Measurements from ENCODE around the gene SGF29. TPM values are rescaled to one million over a fixed set of nuclear protein-coding genes. Genes with fewer than 3 reads are reported as not detected.
"Not testable (repeated sequence)": the region's sequence is repeated elsewhere in the genome, so short reads cannot be mapped to it uniquely, and the experiment has no call there.

SGF29 gene
- polyA plus RNA-seq, 3 donors: 14.0 to 24.3 (median 18.8) TPM

DNA sequence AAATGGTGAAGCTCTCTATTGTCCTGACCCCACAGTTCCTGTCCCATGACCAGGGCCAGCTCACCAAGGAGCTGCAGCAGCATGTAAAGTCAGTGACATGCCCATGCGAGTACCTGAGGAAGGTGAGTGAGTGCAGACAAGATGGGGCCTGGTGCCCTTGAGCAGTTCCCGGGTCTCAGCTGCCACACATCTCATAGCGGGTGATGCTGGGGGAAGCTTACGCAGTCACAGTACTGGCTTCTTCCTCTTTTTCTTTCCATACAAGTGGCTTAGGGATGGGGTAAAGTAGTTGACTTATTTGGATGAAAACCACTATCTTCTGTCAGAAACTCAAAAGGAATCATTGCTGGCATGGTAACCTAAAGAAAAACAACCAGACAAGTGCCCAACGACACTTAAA lies 84.6 kb downstream of the SGF29 start:
- H3K9me3 ChIP-seq (replicated peaks in 1 of 2; ENCODE audit: control insufficient read depth in 1 of 2, insufficient read depth in 1 of 2, low read length in 2 of 2); H3K4me1 Mint-ChIP-seq; H3K4me3 ChIP-seq (replicated peaks in 1 of 3; ENCODE audit: low read depth in 2 of 3, low read length in 3 of 3); H3K27me3 Mint-ChIP-seq (ENCODE audit: low read depth in 3 of 3); H3K4me1 ChIP-seq (ENCODE audit: control insufficient read depth in 1 of 2, insufficient read depth in 2 of 2, low read length in 2 of 2); H3K27ac ChIP-seq (ENCODE audit: low read depth in 1 of 2, low read length in 2 of 2); H3K9ac ChIP-seq (ENCODE audit: insufficient read depth, low read length, poor library complexity, severe bottlenecking); H3K4me2 ChIP-seq (replicated peaks; ENCODE audit: extremely low read depth, low read length, poor library complexity, severe bottlenecking); H3K4me3 Mint-ChIP-seq; H4K20me1 ChIP-seq (ENCODE audit: insufficient read depth, low read length); H3K9me3 Mint-ChIP-seq; H2AFZ ChIP-seq (ENCODE audit: insufficient read depth, low read depth, low read length, poor library complexity, severe bottlenecking); H3K27me3 ChIP-seq (ENCODE audit: control insufficient read depth in 2 of 2, insufficient read depth in 2 of 2, low read length in 2 of 2); H3K36me3 ChIP-seq (replicated peaks in 1 of 2; ENCODE audit: control insufficient read depth in 1 of 2, insufficient read depth in 2 of 2, low read length in 2 of 2); H3K27ac Mint-ChIP-seq; intact Hi-C loops (cut with micrococcal nuclease); DNase-seq; H3K36me3 Mint-ChIP-seq; H3K79me2 ChIP-seq (ENCODE audit: insufficient read depth, low read length): not testable (repeated sequence)
- WGBS (ENCODE audit: insufficient coverage): no CpG with 5 or more reads among the region's 5 CpGs

DNA sequence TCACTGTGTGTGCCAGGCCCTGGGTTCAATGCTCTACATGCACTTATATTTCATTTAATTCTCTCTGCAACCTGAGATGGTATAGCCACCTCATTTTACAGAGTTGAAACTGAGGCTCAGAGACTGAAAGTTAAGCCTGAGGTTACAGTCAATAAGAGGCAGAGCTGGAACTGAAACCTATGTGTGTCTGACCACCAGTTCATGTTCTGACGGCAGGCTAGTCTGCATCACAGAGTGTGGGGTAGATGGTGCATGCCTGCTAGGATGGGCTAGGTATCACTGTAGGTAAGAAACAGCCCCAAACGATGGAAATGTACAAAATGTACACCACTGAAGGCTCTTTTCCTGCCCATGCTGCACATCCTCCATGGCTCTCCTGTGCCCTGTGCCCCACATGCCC lies 86.2 kb downstream of the SGF29 start:
- DNase-seq; H3K27me3 Mint-ChIP-seq (ENCODE audit: low read depth in 3 of 3); H3K36me3 Mint-ChIP-seq; H3K9me3 Mint-ChIP-seq; intact Hi-C loops (cut with micrococcal nuclease); H3K79me2 ChIP-seq (ENCODE audit: insufficient read depth, low read length); H3K27ac ChIP-seq (ENCODE audit: low read depth in 1 of 2, low read length in 2 of 2); H2AFZ ChIP-seq (ENCODE audit: insufficient read depth, low read depth, low read length, poor library complexity, severe bottlenecking); H3K9me3 ChIP-seq (replicated peaks in 1 of 2; ENCODE audit: control insufficient read depth in 1 of 2, insufficient read depth in 1 of 2, low read length in 2 of 2); H3K4me1 Mint-ChIP-seq; H3K36me3 ChIP-seq (replicated peaks in 1 of 2; ENCODE audit: control insufficient read depth in 1 of 2, insufficient read depth in 2 of 2, low read length in 2 of 2); H3K27ac Mint-ChIP-seq; H3K9ac ChIP-seq (ENCODE audit: insufficient read depth, low read length, poor library complexity, severe bottlenecking); H3K4me3 ChIP-seq (replicated peaks in 1 of 3; ENCODE audit: low read depth in 2 of 3, low read length in 3 of 3); H3K27me3 ChIP-seq (ENCODE audit: control insufficient read depth in 2 of 2, insufficient read depth in 2 of 2, low read length in 2 of 2); H4K20me1 ChIP-seq (ENCODE audit: insufficient read depth, low read length); H3K4me1 ChIP-seq (ENCODE audit: control insufficient read depth in 1 of 2, insufficient read depth in 2 of 2, low read length in 2 of 2); H3K4me2 ChIP-seq (replicated peaks; ENCODE audit: extremely low read depth, low read length, poor library complexity, severe bottlenecking); H3K4me3 Mint-ChIP-seq: not testable (repeated sequence)
- WGBS (ENCODE audit: insufficient coverage): no CpG with 5 or more reads among the region's 2 CpGs

Other genes starting within 250 kb of the SGF29 start
- gene NPIPB6, start 190.4 kb upstream of the SGF29 start, polyA plus RNA-seq: under 1 TPM; 0.16 to 0.89 (median 0.17) TPM
- gene EIF3CL, start 150.1 kb upstream of the SGF29 start, polyA plus RNA-seq: 10 to 100 TPM; 15.2 to 48.8 (median 33.9) TPM
- under 1 TPM in 1 of 3 donors, not detected in 2; 0.95 TPM for gene NPIPB7, start 81.6 kb upstream of the SGF29 start, polyA plus RNA-seq
- gene CLN3, start 61.8 kb upstream of the SGF29 start, polyA plus RNA-seq: 100 to 1,000 TPM in 1 of 3 donors, 10 to 100 TPM in 2; 37.0 to 113 (median 50.2) TPM
- 10 to 100 TPM in 1 of 3 donors, 1 to 10 TPM in 2; 1.9 to 48.6 (median 3.8) TPM for gene APOBR, start 59.3 kb upstream of the SGF29 start, polyA plus RNA-seq
- gene IL27, start 47.1 kb upstream of the SGF29 start, polyA plus RNA-seq: 1 to 10 TPM in 2 of 3 donors, under 1 TPM in 1; 0.43 to 2.2 (median 1.2) TPM
- 1 to 10 TPM in 1 of 3 donors, under 1 TPM in 1, not detected in 1; 0.01 to 1.9 TPM for gene NUPR1, start 14.9 kb upstream of the SGF29 start, polyA plus RNA-seq
- 1 to 10 TPM in 2 of 3 donors, not detected in 1; 1.1 to 4.6 TPM for gene SULT1A2, start 43.1 kb downstream of the SGF29 start, polyA plus RNA-seq
- gene SULT1A1, start 56.1 kb downstream of the SGF29 start, polyA plus RNA-seq: 100 to 1,000 TPM in 2 of 3 donors, 10 to 100 TPM in 1; 96.3 to 362 (median 320) TPM
- gene NPIPB8, start 84.1 kb downstream of the SGF29 start, polyA plus RNA-seq: under 1 TPM in 1 of 3 donors, not detected in 2; 0.11 TPM
- gene EIF3C, start 157.5 kb downstream of the SGF29 start, polyA plus RNA-seq: 100 to 1,000 TPM; 120 to 187 (median 170) TPM
- 1 to 10 TPM in 1 of 3 donors, not detected in 2; 1.4 TPM for gene NPIPB9, start 197.9 kb downstream of the SGF29 start, polyA plus RNA-seq

All from CD14-positive monocyte (primary cell).